ENCODE measurements around the gene MAP3K1. TPM values are rescaled to one million over a fixed set of nuclear protein-coding genes. Genes with fewer than 3 reads are reported as not detected.

MAP3K1 gene
- total RNA-seq, 1 donor from 2014 or later, result 5.7 TPM

DNA sequence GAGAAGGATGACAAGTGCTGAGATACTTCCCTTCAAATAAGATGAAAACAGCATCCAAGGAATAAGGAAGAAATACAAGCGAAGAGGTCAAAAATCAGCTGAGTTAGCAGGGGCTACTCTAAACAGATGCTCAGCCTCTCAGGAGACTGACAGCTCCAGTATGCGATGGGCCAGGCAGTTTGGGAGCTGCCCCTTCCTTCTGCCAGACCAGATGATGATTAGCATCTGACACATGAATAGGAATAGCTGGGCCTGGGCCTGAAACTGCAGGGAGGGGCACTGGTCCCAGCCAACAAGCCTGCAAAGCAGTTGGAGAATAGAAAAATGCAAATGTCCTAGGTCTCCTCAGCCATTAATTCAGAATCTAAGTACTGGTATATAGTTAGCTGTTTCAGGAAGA, 13.1 kb upstream of the MAP3K1 start:
- TF ChIP-seq CTCF (IDR thresholded peaks at IDR 0.05; ENCODE audit: borderline replicate concordance), result no peak
- no peak overlapping the region for H3K4me3 ChIP-seq
- no peak overlapping the region for H3K27ac ChIP-seq (replicated peaks)
- intact Hi-C loops (cut with micrococcal nuclease), result no loop called here
- H3K36me3 ChIP-seq, result no peaks in the 10 kb centered on the region
- peaks cover 10% of the 10 kb centered on the region for H3K4me1 ChIP-seq
- no peaks in the 10 kb centered on the region for H3K27me3 ChIP-seq (ENCODE audit: low read depth)
- no peaks in the 10 kb centered on the region for H3K9me3 ChIP-seq (replicated peaks)
- DNase-seq, result no peak

- intact Hi-C loops (cut with micrococcal nuclease), result no loop called here
Observed at GRCh38 chr5:56803025-56803424, 12.3 kb upstream of the MAP3K1 start.

DNA sequence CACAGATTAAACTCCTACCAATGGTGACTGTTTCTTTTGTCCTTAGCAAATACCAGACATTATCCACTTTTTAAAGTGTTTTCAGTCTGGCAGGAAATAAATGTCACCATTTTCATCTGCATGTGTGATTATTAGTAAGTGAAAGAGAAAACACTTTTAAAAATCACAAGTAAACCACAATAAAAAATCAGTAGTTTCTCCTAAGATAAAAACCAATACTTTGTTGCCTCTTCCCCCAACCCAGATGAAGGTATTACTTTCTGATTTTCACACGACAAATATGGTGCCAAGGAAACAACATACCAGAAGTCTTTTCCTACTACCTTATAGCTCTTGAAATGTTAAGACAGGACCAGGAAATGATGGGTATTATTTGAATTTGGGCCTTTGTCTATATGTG, 11.5 kb upstream of the MAP3K1 start:
- H3K27me3 ChIP-seq (ENCODE audit: low read depth), result no peaks in the 10 kb centered on the region
- H3K36me3 ChIP-seq, result no peaks in the 10 kb centered on the region
- no peak for TF ChIP-seq CTCF (IDR thresholded peaks at IDR 0.05; ENCODE audit: borderline replicate concordance)
- no peak overlapping the region for H3K27ac ChIP-seq (replicated peaks)
- intact Hi-C loops (cut with micrococcal nuclease), result no loop called here
- DNase-seq, result no peak
- peaks cover 10% of the 10 kb centered on the region for H3K4me1 ChIP-seq
- no peak overlapping the region for H3K4me3 ChIP-seq
- no peaks in the 10 kb centered on the region for H3K9me3 ChIP-seq (replicated peaks)

More at GRCh38 chr5:56803025-56803424, 12.3 kb upstream of the MAP3K1 start:
- Histone ChIP-seq H3K27ac (replicated peaks) (no peak overlapping the region), H3K9me3 (replicated peaks) (no peaks in the 10 kb centered on the region), H3K4me1 (peaks cover 10% of the 10 kb centered on the region), H3K36me3 (no peaks in the 10 kb centered on the region), H3K27me3 (ENCODE audit: low read depth) (no peaks in the 10 kb centered on the region), H3K4me3 (no peak overlapping the region)
- no peak for DNase-seq
- no peak for TF ChIP-seq CTCF (IDR thresholded peaks at IDR 0.05; ENCODE audit: borderline replicate concordance)

GRCh38 chr5:56807679-56808078, 7.7 kb upstream of the MAP3K1 start:
- Histone ChIP-seq H3K4me3 (no peak overlapping the region), H3K27me3 (ENCODE audit: low read depth) (no peaks in the 10 kb centered on the region), H3K36me3 (no peaks in the 10 kb centered on the region), H3K4me1 (no peaks in the 10 kb centered on the region), H3K9me3 (replicated peaks) (no peaks in the 10 kb centered on the region), H3K27ac (replicated peaks) (no peak overlapping the region)
- intact Hi-C loops (cut with micrococcal nuclease), result no loop called here
- no peak for DNase-seq
- no peak for TF ChIP-seq CTCF (IDR thresholded peaks at IDR 0.05; ENCODE audit: borderline replicate concordance)

DNA sequence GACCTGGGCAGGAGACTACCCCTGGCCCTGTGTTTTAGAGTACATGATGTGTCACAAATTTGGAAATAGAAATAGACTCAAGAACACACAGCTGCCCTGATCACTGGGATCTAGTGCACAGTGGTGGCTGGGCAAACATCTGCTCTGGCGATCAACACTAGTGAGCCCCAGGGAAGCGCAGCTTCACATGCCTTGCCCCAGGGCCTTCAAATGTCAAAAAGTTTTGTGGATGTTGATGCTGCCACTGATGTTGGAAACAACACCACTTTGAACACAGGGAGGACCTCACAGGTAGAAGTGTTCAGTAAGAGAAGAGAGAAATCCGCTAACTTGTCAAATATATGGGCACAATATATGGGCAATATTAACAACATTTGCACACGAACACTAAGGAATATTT, 7.1 kb upstream of the MAP3K1 start:
- DNase-seq, result no peak
- H3K4me3 ChIP-seq, result no peak overlapping the region
- intact Hi-C loops (cut with micrococcal nuclease), result no loop called here
- no peak overlapping the region for H3K27ac ChIP-seq (replicated peaks)
- H3K36me3 ChIP-seq, result no peaks in the 10 kb centered on the region
- TF ChIP-seq CTCF (IDR thresholded peaks at IDR 0.05; ENCODE audit: borderline replicate concordance), result no peak
- H3K27me3 ChIP-seq (ENCODE audit: low read depth), result no peaks in the 10 kb centered on the region
- H3K9me3 ChIP-seq (replicated peaks), result no peaks in the 10 kb centered on the region
- H3K4me1 ChIP-seq, result no peaks in the 10 kb centered on the region

GRCh38 chr5:56810826-56811225, 4.5 kb upstream of the MAP3K1 start:
- Histone ChIP-seq H3K9me3 (replicated peaks) (no peaks in the 10 kb centered on the region), H3K27ac (replicated peaks) (no peak overlapping the region), H3K36me3 (no peaks in the 10 kb centered on the region), H3K4me1 (peaks cover 16% of the 10 kb centered on the region), H3K27me3 (ENCODE audit: low read depth) (no peaks in the 10 kb centered on the region), H3K4me3 (no peak overlapping the region)
- no peak for TF ChIP-seq CTCF (IDR thresholded peaks at IDR 0.05; ENCODE audit: borderline replicate concordance)
- no peak for DNase-seq
- intact Hi-C loops (cut with micrococcal nuclease), result no loop called here
